Measurements from ENCODE around the gene RCOR3.
"Not testable (repeated sequence)": the region's sequence is repeated elsewhere in the genome, so short reads cannot be mapped to it uniquely, and the experiment has no call there.

Gene RCOR3

DNA sequence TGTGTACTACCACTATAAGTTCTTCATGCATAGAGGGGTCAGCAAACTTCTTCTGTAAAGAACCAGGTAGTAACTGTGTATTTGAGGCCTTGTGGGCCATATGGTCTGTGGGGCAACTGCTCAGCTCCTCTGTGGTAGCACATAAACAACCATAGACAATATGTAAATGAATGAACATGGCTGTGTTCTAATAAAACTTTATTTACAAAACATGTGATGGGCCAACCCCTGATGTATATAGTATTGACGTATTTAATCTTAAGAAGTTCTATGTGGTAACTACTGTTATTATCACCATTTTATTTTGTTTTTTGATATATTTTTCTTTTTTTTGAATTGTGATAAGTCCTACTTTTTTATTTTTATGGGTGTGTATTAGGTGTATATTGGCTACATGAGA lies 82.8 kb downstream of the RCOR3 start:
- DNase-seq (ENCODE audit: low spot score), result no peak

DNA sequence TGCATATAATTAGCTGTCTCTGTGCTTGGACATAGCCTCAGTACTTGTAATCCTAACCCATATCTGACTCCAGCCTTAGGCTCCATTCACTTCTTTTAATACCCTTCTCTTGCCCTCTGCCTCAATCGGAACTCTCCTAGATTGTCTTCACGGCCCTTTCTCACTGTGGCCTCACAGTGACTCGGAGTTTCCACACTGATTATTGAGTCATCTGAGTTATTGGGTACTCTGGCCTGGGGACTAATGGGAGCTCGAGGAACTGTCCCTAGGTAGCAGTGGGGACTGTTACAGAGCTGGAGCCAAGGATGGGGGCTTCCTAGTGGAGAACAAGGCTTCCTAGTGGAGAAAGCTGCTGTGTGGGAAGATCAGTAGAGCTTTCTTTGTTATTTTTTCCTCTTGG lies 84.4 kb downstream of the RCOR3 start:
- DNase-seq (ENCODE audit: low spot score), result no peak

DNA sequence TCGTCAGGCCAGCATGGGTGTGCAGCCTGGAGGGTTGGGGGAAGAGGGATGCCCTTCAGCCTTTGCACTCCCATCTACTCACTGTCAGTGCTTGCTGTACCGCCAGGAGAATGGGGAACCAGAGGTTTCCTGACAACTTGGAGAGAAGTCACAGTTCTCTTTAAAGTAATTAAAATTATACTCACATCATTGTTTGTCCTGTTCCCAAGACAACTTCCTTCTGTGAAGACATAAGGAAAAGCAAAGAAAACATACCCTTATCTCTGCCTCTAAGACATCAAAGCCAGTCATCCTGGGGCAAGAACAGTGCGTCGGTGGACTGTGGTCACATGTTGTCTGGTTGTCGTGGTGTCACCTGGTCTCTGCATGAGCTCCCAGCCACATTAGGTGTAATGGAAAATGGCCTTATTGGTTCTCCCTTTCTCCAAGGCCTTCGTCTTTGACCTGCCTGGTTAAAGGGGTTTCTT lies 85.0 kb downstream of the RCOR3 start:
- no peak for DNase-seq (ENCODE audit: low spot score)

DNA sequence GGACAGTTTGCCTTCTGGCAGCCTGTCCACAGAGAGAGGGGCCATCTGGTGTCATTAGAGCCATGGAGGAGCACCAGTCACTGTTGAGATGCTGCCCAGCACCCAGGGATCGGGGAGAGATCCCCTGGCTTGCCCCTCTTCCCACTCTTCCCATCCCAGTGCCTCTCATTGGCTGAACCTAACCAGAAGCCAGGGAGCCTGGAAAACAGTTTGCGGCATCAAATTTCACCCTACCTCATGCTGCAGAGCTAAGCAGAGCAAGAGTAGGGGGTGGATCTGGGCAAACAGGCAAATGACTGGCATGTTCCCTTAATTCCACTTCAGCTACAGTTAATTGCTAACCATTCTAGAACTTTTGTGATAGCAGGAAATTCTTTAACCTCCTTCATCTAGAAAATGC lies 86.6 kb downstream of the RCOR3 start:
- DNase-seq (ENCODE audit: low spot score), result no peak

DNA sequence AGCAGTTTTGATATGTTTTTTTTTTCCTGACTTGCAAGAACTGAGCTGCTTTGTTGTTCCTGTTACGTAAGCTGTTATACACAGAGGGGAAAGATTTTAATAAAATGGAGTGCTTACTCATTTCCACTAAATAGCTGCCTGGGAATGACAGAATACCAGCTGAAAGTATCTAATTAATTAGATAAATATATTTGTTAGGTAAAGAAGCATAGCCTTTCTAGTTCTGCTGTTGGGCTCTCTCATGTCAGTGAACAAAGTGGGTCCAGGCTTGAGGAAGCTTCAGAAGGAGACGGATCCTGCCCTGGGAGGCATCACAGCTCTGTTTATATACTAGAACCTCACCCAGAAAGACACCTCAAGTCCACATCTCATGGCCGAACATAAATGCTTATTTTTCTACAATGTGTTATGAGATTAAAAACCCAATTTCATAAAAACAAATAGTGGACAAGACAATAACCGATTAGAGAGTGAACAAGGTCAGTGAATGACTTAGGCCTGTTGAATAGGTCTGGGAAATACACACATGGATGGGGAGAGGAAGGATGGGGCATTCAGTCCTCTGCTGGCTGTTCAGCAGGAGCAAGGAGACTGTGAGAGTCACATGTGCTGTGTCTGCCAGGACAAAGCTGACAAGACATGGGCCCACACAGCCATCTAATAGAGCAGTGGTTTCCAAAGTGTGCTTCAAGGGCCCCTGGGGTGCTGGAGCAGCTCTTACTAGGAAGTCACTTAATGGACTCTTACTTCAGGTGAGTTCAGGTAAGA lies 88.1 kb downstream of the RCOR3 start:
- DNase-seq (ENCODE audit: low spot score), result no peak

DNA sequence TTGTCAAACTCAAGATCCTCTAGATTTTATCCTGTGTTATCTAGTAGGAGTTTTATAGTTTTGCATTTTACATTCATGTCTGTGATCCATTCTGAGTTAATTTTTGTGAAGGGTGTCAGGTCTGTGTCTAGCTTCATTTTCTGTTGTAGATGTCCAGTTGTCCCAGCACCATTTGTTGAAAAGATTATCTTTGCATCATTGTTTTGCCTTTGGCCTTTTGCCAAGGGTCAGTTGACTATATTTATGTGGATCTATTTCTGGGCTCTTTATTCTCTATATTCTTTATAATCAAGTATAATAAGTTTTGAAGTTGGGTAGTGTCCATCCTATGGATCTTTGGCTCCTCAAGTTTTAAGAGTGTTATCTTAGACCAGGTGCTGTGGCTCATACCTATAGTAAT lies 89.4 kb downstream of the RCOR3 start:
- no peak for DNase-seq (ENCODE audit: low spot score)

DNA sequence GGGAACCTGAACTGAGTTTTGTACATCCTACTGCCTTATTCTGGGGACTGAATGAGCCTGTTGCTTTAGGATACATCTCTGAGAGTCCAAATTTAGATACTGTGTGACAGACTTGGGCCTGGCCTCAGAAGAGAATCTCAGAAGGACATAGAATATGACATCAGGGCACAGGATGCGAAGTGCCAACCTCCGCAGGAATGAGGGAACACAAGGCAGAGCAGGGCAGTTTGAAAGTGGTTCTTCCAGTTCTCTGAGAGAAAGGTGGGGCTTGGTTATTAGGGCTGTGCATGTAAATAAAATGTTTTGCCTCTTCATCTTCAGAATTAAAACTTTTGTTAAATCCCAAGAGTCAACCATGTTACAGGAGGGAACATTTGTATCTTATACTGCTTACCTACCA lies 90.6 kb downstream of the RCOR3 start:
- DNase-seq (ENCODE audit: low spot score), result no peak

DNA sequence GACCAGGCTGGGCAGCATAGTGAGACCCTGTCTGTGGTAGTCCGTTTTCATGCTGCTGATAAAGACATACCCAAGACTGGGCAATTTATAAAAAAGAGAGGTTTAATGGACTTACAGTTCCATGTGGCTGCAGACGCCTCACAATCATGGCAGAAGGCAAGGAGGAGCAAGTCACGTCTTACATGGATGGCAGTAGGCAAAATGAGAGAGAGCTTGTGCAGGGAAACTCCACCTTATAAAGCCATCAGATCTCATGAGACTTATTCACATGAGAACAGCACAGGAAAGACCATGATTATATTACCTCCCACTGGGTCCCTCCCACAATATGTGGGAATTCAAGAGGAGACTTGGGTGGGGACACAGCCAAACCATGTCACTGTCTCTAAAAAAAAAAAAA lies 92.9 kb downstream of the RCOR3 start:
- not testable (repeated sequence) for DNase-seq (ENCODE audit: low spot score)

DNA sequence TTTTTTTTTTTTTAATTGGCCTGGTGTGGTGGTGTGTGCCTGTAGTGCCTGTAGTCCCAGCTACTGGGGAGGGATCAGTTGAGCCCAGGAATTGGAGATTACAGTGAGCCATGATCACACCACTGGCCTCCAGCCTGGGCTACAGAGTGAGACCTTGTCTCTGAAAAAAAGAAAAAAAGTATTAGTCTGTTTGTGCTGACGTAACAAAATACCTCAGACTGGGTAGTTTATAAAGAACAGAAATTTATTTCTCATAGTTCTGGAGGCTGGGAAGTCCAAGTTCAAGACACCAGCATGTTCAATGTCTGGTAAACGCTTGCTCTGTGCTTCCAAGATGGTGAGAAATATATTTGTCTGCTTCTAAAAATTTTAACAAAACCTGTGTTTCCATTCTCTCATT lies 93.3 kb downstream of the RCOR3 start:
- no peak for DNase-seq (ENCODE audit: low spot score)

DNA sequence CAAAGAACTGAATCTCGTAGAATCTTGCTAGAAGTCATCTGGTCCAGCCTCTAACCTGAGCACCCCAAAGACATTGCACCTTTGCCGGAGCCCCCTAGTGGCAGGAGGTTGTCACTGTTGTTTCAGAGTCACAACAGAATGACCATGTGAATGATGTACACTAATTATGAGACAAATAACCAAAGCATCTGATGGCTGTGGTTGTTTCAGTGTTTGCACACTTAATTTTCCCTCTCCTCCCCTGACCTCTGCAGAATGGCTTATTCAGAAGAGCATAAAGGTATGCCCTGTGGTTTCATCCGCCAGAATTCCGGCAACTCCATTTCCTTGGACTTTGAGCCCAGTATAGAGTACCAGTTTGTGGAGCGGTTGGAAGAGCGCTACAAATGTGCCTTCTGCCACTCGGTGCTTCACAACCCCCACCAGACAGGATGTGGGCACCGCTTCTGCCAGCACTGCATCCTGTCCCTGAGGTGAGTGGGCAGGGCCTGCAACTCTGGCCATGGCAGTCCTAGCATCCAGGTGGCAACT lies 93.9 kb downstream of the RCOR3 start:
- DNase-seq (ENCODE audit: low spot score), result peak; percentile 42

DNA sequence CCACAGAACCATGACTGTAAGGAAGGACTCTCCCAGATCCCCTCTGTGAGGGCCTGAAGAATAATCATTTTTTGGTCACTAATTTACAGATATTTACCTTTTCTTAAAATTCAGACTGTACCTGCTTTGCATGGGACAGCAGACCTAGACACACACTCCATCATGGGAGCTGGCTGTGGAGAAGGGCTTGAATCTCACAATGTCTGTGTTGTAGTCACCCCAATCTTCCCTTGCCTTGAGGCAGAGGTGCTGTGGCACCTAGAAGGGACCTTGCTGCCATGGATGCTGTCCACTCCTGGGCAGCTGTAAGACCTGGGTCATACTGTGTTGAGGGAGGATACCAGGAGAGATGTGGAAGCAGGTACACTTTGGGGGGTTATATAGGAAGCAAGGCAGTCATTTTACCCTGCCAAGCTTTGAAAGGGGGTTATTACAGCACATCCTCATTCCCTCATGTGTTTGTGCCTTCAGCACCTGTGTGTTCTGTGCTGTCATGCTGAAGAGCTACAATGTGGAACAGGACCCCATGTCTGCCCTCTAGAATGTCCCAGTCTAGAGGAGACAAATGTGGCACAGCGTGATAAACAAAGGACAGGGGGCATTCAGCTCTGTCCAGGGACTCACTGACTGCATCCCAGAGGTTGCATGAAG lies 94.5 kb downstream of the RCOR3 start:
- no peak for DNase-seq (ENCODE audit: low spot score)

DNA sequence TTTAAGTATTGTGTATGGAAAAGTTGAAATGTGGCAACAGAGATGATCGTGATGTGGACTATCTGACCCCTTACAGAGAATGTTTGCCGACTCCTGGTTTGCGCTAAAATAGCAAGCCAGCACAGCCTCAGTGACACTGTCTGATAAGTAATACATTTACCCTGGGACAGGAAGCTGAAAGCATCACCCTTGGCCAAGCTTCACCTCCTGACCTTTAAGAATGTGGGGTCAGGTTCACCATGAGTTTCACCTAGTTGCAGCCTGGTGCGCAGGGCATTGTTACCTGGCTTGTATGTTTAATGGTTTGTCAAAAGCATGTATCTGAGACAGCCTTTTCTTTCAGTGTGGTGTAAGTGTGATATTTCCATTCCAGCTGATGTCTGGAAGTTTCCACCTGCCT lies 96.7 kb downstream of the RCOR3 start:
- no peak for DNase-seq (ENCODE audit: low spot score)

DNA sequence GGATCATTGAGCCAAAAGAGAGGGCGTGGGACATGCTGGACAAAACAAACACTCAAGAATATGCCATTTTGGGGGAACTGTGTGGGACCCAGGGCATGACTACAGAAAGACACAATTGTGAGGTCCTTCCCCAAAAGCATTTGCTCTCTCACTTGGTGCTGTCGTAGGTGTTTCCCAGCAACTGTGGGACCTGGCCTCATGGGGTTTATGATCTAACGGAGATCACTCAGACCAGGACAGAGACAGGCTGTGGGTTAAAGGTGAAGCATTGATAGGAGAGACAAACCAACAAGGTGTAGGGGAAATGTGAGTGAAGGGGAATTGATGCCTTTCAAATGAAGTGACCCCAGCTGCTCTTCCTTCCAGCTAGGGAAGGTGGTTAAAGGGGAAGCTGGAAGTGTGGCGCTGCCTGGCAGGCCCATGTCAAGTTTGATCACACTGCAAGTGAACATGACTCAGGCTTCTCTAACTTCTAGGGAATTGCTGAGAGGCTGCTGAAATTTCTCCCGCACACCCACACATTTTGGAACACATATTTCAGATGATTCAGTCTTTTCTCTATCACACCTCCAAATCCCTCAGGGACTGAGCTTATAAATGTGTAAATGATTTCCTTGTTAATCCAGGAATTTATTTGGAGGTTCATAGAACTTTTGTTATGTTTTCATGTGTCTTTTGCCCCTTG lies 97.7 kb downstream of the RCOR3 start:
- DNase-seq (ENCODE audit: low spot score), result no peak

DNA sequence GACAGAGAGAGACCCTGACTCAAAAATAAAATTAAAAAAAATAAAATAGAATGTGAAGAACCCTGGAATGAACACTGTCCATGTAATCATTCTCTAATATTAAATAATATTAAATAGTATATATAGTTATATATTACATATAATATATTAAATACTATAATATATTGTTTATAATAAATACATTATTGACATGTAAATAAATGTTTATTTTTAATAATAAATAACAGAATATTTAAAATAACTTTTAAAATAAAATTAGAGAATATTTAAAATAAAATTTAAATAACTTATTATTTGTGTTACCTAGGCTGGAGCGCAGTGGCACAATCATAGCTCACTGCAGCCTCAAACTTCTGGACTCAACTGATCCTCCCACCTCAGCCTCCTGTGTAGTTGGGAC lies 99.5 kb downstream of the RCOR3 start:
- no peak for DNase-seq (ENCODE audit: low spot score)

DNA sequence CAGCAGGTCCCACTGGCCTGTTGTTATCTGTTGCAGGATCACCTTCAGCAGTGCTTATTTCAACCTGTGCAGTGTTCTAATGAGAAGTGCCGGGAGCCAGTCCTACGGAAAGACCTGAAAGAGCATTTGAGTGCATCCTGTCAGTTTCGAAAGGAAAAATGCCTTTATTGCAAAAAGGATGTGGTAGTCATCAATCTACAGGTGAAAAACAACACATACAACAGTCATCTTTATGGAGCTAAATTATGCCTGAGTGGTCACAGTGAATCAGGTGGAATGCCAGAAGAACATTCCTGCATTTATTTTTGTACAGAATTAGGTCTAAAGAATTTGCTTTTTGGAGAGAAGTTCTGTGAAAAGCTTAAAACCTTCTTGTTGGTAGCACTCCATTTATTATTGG lies 100.7 kb downstream of the RCOR3 start:
- no peak for DNase-seq (ENCODE audit: low spot score)

DNA sequence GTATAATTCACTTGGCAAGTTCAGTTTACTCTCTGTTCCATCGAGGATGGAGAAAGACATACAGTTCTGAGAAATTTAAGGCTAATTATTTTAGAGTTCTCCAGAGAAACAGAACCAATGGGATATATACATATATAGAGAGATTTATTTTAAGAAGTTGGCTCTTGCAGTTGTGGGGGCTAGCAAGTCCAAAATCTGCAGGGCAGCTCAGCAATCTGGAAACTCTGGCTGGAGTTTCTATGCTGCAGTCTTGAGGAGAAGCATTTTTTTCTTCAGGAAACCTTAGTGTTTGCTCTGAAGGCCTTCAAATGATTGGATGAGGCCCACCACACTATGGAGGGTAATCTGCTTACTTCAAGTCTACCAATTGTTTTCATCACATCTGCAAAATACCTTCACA lies 102.0 kb downstream of the RCOR3 start:
- DNase-seq (ENCODE audit: low spot score), result no peak
